ENCODE results near the gene C1QTNF9. TPM values are rescaled to one million over a fixed set of nuclear protein-coding genes. Genes with fewer than 3 reads are reported as not detected.
"Not testable (repeated sequence)": the region's sequence is repeated elsewhere in the genome, so short reads cannot be mapped to it uniquely, and the experiment has no call there.

Gene C1QTNF9
- total and polyA plus RNA-seq, 2 of the 8 experiments (the other 6 are each of a cell fraction or from before 2014, with no cell fraction given) = not detected

GRCh38 chr13:24322470-24322869 lies 13.1 kb downstream of the C1QTNF9 start:
- H2AFZ ChIP-seq (ENCODE audit: low read length); H3K36me3 ChIP-seq (ENCODE audit: control insufficient read depth in 2 of 4, insufficient read depth in 4 of 4, low read length in 3 of 4); H4K8ac ChIP-seq (ENCODE audit: extremely low read depth, insufficient read depth, low read length); H2BK12ac ChIP-seq (ENCODE audit: low read depth, low read length); H3K79me2 ChIP-seq (ENCODE audit: control insufficient read depth in 1 of 2, insufficient read depth in 2 of 2, low read length in 2 of 2); H4K91ac ChIP-seq (replicated peaks; ENCODE audit: insufficient read length, low read length); H3K9ac ChIP-seq (replicated peaks in 1 of 4; ENCODE audit: extremely low read depth in 1 of 4, low read depth in 3 of 4, low read length in 3 of 4); H3K4ac ChIP-seq (replicated peaks; ENCODE audit: insufficient read length, low read depth, low read length); H4K20me1 ChIP-seq (replicated peaks in 1 of 2; ENCODE audit: control insufficient read depth in 1 of 2, insufficient read depth in 2 of 2, low read length in 2 of 2); H3K27ac ChIP-seq (ENCODE audit: low read depth, low read length); H3K18ac ChIP-seq (ENCODE audit: extremely low read depth, low read length); H2BK15ac ChIP-seq (ENCODE audit: low read length); H3K14ac ChIP-seq (ENCODE audit: insufficient read length); DNase-seq (ENCODE audit: low read depth in 1 of 2, low spot score in 2 of 2); H3K9me3 ChIP-seq (ENCODE audit: insufficient read depth in 2 of 2, low read depth in 1 of 2, low read length in 1 of 2); H2AK5ac ChIP-seq (ENCODE audit: low read depth, low read length); H3K27me3 ChIP-seq (replicated peaks in 1 of 4; ENCODE audit: control insufficient read depth in 3 of 4, extremely low read depth in 1 of 4, insufficient read depth in 3 of 4, low read length in 3 of 4); H2BK120ac ChIP-seq (replicated peaks; ENCODE audit: low read depth, low read length); H3K79me1 ChIP-seq (ENCODE audit: low read depth, low read length); H3K56ac ChIP-seq (replicated peaks; ENCODE audit: insufficient read length, low read depth, low read length); H2BK20ac ChIP-seq (ENCODE audit: low read length); H3K4me3 ChIP-seq (ENCODE audit: extremely low read depth in 1 of 4, insufficient read depth in 2 of 4, low read depth in 3 of 4, low read length in 4 of 4); H4K5ac ChIP-seq (ENCODE audit: insufficient read length, low read depth, low read length); H3K23me2 ChIP-seq (ENCODE audit: low read depth, low read length); H3K4me2 ChIP-seq (ENCODE audit: insufficient read depth in 1 of 2, low read depth in 2 of 2, low read length in 2 of 2); H3K4me1 ChIP-seq (replicated peaks in 1 of 4; ENCODE audit: control insufficient read depth in 3 of 4, insufficient read depth in 4 of 4, low read length in 3 of 4); H3K23ac ChIP-seq (ENCODE audit: insufficient read length); H2BK5ac ChIP-seq (ENCODE audit: low read depth, low read length); POLR2A ChIA-PET (ENCODE audit: partially characterized antibody): not testable (repeated sequence)
- peak; percentile 92 for FAIRE-seq
- 71% methylated on average over 2 of the region's 2 CpGs; no CpG with 5 or more reads in 1 of the 2 experiments for WGBS, 2 experiments (ENCODE audit: extremely low coverage in 1 of 2, insufficient coverage in 1 of 2, insufficient read length in 1 of 2, insufficient replicate concordance in 2 of 2, low coverage in 1 of 2, low lambda C conversion rate in 2 of 2, missing lambda C conversion rate in 1 of 2)
- TF ChIP-seq CTCF (IDR thresholded peaks at IDR 0.05; ENCODE audit: control extremely low read depth in 1 of 3, insufficient read depth in 1 of 3, low read depth in 1 of 3, low read length in 3 of 3) = peak; percentile 45 to 65 (median 59)
- peak; percentile 73 to 74 for TF ChIP-seq RAD21 (IDR thresholded peaks at IDR 0.05 in 1 of 2, conservative IDR thresholded peaks at IDR 0.05 in 1 of 2; ENCODE audit: low read depth in 2 of 2, low read length in 2 of 2)
- CTCF ChIA-PET (ENCODE audit: partially characterized antibody) = interaction anchor here (0.7 to 2.5 kb wide), 12 partner anchors 15 to 359 kb away, joined by 3 to 11 read pairs (median 3); no protein-coding TSS in a partner anchor
